D341Med (cell line): Measurements from ENCODE around the gene RNF157.
"Not testable (repeated sequence)": the region's sequence is repeated elsewhere in the genome, so short reads cannot be mapped to it uniquely, and the experiment has no call there.

Source experiments
- DNase-seq: peaks from one replicate; pipeline ENCODE4 v3.0.0; 2012; ENCODE audit warnings: low spot score

Gene RNF157

DNA sequence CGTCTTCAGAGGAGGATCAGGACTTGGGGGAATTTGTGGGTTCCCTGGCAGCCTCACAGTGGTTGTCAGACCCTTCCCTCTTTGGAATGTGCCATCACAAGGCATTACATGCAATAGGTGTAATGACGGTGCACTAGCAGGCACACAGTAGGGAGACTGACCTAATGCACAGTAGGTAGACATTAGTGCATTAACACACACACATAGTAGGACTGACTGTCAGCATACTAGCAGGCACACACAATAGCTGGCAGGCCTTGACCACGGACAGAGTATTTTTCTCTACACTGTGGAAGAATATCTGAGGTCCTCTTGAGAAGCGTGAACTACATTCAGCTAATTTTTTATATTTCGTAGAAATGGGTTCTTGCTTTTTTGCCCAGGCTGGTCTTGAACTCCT lies 14.0 kb upstream of the RNF157 start:
- DNase-seq = no peak

DNA sequence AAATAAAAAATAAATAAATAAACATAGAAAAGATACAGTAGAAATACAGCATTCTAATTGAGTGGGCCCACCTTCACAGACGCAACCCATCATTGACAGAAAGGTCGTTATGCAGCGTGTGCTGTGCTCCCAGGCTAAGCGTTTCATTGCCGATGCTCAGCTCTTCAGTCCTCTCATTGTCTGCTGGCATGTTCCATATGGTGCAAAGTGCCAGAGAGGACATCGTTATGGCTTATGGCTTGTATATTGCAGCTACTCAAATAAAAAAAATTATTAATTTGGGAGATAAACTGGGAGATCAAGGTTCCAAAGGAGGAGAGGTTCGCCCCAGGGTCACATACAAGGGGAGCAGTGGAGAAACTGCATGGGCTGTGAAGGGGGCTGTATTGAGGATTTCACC lies 13.5 kb upstream of the RNF157 start:
- no peak for DNase-seq

DNA sequence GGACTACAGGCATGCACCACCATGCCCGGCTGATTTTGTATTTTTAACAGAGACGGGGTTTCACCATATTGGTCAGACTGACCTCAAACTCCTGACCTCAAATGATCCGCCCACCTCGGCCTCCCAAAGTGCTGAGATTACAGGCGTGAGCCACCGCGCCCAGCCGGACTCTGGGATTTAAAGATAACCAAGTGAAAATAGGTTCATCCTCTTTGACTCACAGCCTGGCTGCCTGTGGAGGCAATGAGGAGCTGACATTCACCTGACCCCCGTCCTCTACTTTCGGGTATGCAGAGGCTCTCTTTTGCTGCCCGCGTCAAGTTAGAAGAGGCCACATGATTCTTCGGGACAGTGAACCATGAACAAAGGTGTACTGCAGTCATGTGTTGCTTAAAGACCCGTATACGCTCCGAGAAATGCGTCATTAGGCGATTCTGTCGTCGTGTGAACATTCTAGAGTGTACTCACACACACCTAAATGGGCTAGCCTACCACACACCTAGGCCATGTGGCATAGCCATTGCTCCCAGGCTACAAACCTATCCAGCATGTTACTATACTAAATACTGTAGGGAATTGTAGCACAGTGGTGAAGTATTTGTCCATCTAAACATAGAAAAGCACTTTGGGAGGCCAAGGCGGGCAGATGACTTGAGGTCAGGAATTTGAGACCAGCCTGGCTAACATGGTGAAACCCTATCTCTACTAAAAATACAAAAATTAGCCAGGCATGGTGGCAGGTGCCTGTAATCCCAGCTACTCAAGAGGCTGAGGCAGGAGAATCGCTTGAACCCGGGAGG lies 12.9 kb upstream of the RNF157 start:
- not testable (repeated sequence) for DNase-seq

DNA sequence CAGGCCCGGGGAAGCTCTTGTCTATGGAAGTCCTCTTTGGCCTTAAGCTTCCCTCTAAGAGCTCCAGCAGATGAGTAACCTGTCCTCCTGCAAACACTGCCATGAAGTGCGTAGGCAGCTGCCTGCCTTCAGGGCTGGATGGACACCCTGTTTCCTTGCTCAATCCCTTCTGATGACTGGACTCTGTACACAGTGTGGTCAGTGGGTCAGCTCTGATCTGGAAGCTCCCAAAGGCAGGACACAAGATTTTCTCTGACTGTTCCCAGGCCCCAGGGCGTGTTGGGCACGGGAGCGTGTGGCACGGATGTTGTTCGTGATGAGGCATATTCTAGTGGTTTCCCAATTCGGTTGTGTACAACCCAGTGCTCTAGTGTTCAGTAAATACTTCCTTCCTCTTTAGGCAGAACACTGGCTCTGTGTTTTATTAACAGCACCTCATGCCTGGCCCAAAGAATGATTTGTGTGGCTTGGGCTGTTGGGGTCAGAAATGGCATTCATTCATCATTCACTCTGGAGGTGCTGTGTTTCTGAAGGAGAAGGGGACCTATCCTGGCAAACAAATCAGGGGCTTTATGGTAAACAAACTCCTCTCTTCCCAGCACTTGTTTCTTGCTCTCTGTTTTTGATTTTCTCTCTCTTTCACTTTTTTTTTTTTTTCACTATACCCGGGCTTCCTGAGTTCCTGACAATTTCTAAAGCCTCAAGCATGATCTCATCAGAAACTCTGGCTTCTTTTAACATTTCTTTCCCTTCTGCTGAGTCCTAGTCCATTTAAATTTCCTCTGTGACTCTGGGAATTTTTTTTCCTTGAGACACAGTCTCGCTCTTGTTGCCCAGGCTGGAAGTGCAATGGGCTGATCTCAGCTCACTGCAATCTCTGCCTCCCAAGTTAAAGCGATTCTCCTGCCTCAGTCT lies 12.0 kb upstream of the RNF157 start:
- DNase-seq = no peak

DNA sequence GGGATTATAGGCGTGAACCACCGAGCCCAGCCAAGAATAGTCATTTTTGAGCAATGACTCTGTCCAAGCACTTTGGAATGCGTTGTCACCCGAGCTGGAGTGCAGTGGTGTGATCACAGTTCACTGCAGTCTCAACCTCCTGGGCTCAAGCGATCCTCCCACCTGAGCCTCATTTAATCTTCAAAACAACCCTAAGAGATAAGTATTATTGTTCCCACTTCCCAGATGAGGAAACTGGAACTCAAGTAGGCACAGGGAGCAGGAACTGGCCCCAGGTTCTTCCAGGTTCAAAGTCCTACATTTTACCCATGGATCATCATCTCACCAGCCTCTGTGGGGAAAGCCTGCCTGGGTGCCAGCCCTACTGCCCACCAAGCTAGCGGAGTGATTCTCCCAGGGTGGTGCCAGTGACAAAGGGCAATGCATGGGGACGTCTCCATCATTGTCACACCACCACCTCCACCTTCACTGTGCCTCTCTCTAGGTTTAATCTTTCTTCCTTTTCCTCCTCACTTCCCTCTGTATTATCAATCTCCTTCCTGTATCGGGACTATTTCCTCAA lies 11.3 kb upstream of the RNF157 start:
- no peak for DNase-seq

DNA sequence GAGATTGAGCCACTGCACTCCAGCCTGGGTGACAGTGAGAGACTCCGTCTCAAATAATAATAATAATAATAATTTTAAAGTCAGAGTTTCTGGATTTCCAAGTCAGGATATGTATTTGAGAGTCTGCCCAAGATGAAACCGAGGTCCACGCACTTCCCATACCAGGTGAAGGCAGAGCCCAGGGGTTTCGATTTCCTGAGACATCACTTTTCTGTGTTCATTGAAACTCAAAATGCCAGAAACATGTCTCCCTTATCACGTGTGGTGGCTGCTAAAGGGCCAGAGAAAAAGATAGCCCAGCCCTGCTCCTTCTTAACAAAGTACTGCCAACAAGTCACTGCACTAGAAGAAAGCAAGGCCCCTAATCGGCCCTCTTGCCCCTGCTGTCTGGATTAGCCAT lies 9.8 kb upstream of the RNF157 start:
- DNase-seq = no peak

DNA sequence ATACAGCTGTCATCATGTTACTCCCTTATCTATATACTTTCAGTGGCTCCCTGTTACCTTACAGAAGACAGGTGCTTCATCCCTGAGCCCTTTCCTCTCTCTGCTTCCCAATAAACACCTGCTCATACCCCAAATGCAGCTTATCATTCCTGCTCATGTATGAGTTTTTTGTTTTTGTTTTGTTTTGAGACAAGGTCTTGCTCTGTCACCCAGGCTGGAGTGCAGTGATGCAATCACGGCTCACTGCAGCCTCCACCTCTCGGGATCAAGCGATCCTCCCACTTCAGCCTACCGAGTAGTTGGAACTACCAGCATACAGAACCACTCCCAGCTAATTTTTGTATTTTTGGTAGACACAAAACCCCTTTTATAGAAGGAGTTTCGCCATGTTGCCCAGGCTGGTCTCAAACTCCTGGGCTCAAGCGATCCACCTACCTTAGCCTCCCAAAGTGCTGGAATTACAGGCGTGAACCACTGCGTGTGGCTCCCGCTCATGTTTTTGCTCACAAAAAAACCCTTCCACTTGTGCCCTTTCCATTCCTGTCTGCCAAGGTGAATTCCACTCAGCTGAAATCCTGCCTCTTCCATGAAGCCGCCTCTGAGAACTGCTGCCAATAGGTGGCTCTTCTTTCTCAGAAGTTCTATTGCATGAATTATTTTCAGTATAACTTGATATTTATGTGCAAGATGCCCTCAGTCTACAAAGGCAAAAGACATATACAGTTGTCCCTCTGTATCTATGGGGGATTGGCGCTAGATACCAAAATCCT lies 7.9 kb upstream of the RNF157 start:
- DNase-seq = no peak

DNA sequence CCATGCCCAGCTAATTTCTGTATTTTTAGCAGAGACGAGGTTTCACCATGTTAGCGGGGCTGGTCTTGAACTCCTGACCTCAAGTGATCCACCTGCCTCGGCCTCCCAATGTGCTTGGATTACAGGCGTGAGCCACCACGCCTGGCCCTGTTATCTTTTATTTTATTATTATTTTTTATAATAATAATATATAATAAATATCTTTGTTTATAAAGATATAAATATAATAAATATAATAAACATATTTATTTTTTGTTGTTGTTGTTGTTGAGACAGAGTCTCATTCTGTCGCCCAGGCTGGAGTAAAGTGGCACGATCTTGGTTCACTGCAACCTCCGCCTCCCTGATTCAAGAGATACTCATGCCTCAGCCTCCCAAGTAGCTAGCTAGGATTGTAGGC lies 7.0 kb upstream of the RNF157 start:
- DNase-seq = no peak

DNA sequence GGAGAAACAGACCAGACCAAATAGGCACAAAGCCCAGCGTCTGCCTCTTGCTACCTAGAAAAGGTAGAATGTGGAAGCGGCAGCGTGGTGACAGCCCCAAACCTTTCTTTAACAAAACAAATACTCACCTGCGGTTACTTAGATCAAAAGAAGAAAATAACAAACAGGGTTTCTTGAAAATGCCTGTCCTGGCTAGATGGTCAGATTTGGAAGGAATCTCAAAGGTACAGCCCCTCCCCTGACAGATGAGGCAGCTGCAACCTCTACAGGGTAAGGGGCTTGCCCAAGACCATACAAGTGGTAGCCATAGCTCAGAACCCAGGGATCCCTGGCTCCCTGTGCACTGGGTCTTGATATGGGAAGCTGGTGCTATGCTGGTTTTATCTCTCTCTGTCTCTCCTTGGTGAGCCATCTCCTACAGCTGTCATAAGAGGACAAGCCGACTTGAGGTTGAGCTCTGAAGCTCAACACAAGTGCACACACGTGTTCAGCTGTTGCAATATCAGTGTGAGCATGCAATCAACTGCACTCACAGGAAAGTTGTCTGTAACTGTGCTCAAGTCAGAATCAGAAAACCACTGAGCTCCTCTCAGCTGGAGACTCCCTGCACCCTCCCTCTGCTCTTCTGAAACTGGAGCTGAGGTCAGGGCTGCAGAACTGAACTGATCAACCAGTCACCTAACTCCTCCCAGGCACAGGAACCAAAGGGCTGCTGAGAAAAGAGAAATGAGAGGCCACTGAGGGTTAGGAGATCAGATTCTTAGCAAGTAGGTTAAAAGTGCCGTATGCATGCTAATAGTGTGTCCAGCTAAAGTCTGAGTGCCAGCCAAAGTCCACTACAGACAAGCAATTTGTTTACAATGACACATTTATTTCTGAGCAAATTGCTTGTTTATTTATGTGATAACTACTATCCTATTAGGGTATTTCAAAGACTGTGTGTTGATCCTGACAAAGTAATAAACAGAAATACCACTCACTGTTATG lies 6.1 kb upstream of the RNF157 start:
- DNase-seq = no peak

DNA sequence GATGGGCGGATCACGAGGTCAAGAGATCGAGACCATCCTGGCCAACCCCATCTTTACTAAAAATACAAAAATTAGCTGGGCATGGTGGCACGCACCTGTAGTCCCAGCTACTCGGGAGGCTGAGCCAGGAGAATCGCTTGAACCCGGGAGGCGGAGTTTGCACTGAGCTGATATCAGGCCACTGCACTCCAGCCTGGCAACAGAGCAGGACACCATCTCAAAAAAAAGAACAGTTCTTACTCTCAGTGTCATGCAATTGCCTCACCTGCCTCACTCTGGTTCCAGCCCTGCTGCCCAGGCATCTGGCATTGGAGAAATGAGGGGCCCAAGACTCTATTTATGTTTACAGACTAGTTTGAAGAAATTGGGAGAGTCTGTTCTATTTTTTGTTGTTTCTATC lies 4.4 kb upstream of the RNF157 start:
- DNase-seq = not testable (repeated sequence)

DNA sequence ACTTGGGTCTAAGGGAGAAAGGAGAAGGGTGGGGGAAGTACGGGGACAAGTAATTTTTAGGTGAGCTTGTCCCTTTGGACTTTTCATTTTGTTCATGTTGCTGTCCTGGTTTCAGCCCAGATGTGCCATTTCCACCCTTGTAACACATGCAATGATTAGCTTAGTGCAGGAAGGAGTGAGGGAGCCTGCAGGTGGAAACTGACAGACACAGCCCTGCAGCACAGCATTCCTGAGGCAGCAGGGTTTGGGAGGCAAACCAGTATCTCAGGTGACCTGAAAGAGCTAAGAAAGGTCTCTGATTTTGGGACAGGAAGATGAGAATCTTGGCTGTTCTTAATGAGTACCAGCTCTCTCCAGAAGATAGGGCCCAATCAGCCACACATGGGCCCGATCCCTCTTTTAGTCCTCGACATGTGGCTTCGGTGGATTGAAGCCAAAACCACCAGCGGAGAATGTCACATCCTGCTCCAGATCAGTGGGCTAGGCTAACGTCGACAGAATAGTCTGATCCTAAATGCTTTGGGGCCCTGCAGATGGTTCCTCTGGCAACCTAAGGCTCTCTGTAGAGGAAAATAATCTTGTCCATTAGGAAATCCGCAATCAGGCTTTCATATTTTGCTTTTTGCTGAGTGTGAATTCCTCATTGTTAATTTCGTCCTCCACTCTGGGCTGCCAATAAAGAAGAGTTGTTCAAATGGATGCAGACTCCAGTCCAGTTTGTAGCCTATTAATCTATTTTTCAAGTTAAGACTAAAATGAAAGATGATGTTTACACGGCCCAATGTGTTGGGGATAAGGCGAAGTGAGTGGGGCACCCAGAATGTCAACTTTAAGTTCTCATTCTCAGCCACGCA lies 3.8 kb upstream of the RNF157 start:
- DNase-seq = no peak

DNA sequence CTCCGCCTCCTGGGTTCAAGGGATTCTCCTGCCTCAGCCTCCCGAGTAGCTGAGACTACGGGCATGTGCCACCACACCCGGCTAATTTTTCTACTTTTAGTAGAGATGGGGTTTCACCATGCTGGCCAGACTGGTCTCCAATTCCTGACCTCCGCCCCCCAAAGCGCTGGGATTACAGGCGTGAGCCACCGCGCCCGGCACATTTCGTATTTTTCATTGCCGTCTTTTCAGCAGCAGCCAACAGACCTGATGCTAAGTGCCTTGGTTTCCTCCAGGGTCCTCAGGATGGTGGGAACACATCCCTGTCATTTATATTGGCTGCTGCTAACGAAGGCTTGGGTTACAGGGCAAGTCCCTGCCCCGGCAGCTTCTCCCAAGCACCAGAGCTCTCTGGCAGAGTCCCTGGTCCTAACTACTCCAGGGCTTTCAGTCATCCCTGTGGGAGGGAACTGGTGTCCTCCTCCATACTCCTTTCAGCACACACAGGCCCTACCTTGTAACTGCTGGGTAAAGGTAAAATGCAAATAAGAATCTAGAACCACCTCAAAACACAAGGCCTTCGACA lies 1.5 kb upstream of the RNF157 start:
- no peak for DNase-seq

DNA sequence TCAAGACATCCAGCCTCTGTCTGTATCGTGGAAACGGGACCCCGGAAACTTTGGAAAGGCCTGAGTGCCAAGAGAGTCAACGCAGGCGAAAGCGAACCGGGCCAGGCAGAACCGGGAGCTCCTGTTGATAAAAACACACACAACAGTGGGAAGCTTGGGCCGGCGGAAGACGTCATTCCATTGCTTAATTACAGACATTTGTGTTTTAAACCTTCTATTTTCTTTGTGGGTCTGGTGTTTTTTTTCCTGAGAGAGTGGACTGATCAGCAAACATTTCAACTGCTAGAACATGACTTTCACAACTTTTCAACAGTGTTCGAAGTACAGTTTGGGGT lies 878 bp upstream of the RNF157 start:
- DNase-seq = no peak

DNA sequence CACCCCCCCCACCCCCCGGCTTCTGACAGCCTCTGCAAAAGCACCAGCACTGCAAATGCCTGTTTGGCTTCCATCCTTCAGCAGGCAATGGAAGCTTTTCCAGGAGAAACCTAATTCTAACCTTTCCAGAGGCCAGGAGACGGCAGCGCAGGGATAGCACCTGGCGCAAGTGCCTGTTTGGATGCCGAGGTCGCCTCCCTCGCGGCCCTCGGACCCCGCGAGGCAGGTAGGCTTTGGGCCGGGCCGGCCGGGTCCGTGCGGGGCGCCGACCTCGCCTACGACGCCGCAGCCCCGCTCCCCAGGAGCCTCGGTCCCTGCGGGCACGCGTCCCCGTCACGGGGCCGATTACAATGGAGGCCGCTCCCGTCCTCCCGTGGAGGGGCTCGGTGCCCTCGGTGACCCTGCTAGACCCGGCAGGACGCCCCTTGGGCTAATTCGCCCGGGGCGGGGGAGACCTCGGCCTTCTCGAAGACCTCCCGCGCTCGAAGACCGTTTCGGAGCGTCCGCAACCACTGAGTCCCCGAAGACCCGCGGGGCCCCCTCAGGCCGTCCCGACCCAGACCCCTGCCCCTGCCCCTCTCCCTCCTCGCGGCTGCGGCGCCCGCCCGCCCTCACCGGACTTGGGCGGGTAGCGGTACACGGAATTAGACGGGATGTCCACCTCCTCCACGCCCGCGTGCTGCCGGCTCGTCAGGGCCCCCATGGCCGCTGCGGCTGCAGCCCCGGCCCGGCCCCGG lies 587 bp downstream of the RNF157 start:
- peak; percentile 67 for DNase-seq

DNA sequence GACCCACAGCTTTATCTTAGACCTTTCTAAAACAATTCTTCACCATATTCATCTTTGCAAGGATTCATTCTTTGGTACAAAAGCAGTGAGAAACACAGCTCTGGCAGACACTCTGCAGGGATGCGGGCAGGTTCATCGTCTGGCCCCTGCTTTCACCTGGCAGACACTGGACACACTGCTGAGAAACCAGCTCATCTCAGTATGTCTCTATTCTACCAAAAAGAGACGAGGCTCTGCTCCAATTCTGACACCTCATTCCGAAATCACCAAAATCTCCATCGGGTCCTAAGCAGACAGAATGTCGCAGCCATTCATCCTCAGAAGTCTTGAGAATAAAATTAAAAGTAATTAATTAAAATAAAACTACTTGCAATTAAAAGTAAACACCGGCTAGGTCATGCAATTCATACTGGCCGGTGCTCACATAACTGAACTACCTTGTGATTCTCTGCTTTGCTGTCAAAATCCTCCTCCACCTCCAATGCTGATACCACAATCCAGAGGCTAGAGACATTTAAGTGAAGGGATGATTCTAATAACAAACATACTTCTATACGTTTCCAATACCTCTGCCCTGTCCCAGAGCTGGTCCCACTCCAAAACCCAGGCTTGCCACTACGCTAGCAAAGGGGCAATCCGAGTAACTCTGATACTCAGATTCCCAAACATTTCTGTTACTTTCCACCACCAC lies 1.3 kb downstream of the RNF157 start:
- no peak for DNase-seq

DNA sequence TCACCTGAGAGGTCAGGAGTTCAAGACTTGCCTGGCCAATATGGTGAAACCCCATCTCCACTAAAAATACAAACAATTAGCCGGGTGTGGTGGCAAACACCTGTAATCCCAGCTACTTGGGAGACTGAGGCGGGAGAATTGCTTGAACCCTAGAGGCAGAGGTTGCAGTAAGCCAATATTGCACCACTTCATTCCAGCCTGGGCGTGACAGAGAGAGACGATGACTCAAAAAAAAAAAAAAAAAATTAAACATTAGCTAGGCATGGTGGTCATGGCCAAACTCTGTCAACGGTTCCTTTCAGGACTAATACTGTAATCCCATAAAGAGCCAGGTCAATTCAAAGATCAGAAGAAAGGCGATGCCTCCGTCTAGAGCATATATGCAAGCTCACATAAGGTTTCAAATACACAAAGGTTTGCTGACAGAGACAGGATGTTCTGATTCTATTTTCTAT lies 2.4 kb downstream of the RNF157 start:
- no peak for DNase-seq

DNA sequence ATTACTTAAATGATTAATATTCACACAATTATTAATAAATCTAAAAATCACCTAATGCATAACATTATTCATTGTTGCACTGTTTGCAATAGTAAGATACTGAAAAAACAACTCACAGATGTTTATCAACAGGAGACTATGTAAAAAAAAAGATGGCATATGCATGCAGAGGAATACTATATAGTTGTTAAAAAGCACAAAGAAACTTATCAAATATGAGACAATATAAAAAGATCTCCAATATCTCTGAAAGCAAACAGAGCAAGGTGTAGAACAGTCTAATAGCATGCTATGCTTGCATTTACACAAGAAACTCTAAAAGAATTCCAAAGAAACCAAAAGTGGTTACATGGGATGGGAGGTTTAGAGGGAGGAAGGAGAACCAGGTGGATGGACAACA lies 3.7 kb downstream of the RNF157 start:
- no peak for DNase-seq

DNA sequence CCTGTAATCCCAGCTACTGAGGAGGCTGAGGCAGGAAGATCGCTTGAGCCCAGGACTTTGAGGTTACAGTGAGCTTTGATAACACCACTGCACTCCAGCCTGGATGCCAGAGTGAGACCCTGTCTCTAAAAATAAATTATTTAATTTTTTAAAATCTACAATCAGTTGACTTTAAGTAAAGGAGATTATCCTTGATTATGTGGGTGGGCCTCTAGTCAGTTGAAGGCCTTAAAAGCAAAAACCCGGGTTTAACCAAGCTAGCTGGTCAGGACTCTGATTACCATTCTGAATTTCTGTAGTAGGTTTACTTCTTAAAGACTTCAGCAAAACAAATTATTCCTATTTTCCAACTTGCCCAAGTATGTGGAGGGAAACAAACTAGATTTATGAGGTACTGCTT lies 4.4 kb downstream of the RNF157 start:
- DNase-seq = no peak

DNA sequence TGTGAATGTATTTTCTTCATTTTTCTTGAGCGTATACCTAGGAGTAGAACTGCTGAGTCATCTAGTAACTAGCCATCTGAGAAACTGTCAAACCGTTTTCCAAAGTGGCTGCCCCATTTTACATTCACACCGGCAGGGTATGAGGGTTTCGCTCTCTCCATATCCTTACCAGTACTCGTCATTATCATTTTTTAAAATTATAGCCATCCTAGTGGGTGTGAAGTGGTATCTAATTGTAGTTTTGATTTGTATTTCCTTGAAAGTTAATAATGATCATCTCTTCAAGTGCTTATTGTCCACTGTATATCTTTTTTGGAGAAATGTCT lies 6.0 kb downstream of the RNF157 start:
- DNase-seq = no peak
